ENCODE data around the gene OOSP1. TPM values are rescaled to one million over a fixed set of nuclear protein-coding genes. Genes with fewer than 3 reads are reported as not detected.

OOSP1 gene
- total RNA-seq, 1 experiment from 2014 or later, result not detected

GRCh38 chr11:59968395-59968783 is 30.2 kb downstream of the OOSP1 start:
- intact Hi-C loops (cut with micrococcal nuclease; ENCODE audit: unreplicated experiment) (no loop called here), in situ Hi-C loops (cut with HindIII; ENCODE audit: low pct_unique_long_range_greater_than_20kb, low sequenced_read_pairs) (no loop called here)
- no peak for TF ChIP-seq SIN3A (IDR thresholded peaks at IDR 0.05; ENCODE audit: borderline replicate concordance, insufficient read depth, low read depth, low read length)
- TF ChIP-seq CTCF (IDR thresholded peaks at IDR 0.05), result no peak
- no peak for TF ChIP-seq REST (IDR thresholded peaks at IDR 0.05; ENCODE audit: insufficient read depth in 1 of 2, low read depth in 2 of 2, low read length in 1 of 2)
- TF ChIP-seq POLR2AphosphoS5 (IDR thresholded peaks at IDR 0.05; ENCODE audit: low read depth, low read length), result no peak
- no peak for TF ChIP-seq TCF7L2 (IDR thresholded peaks at IDR 0.05; ENCODE audit: low read depth, low read length)
- no peaks in the 10 kb centered on the region for H3K4me1 ChIP-seq (ENCODE audit: control insufficient read depth, insufficient read depth, low read length)
- ChIA-PET CTCF (no interaction called here), POLR2A (no interaction called here)
- ATAC-seq (no peak), DNase-seq (ENCODE audit: low read depth, low spot score) (no peak)
- H3K36me3 ChIP-seq (ENCODE audit: control insufficient read depth, insufficient read depth, low read length), result no peaks in the 10 kb centered on the region
- H3K27me3 ChIP-seq (ENCODE audit: control insufficient read depth, insufficient read depth, low read length), result no peaks in the 10 kb centered on the region
- BruUV-seq (replicated peaks), result no TSS peak
- H3K9me3 ChIP-seq (ENCODE audit: control insufficient read depth, insufficient read depth, low read depth, low read length), result no peaks in the 10 kb centered on the region
- H3K27ac ChIP-seq (ENCODE audit: low read length), result no peak overlapping the region
- no peak overlapping the region for H3K4me3 ChIP-seq (ENCODE audit: low read depth in 2 of 2, low read length in 2 of 2)

DNA sequence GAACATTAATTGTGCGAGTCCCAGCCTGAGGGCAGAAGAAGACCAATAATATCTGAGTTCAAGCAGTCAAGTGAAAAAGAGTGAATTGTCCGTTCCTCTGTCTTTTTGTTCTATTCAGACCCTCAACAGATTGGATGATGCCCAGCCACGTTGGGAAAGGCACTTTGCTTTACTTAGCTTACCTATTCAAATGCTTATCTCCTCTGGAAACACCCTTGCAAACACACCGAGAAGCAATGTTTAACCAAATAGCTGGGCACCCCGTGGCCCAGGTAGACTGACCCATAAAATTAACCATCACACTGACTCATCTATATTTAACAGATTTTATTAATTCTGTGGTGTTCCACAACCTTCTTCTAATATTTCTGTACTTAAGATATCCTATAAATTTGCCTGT is 34.9 kb downstream of the OOSP1 start:
- Histone ChIP-seq H3K27ac (ENCODE audit: low read length) (no peak overlapping the region), H3K4me3 (ENCODE audit: low read depth in 2 of 2, low read length in 2 of 2) (no peak overlapping the region), H3K27me3 (ENCODE audit: control insufficient read depth, insufficient read depth, low read length) (no peaks in the 10 kb centered on the region), H3K4me1 (ENCODE audit: control insufficient read depth, insufficient read depth, low read length) (no peaks in the 10 kb centered on the region), H3K36me3 (ENCODE audit: control insufficient read depth, insufficient read depth, low read length) (no peaks in the 10 kb centered on the region), H3K9me3 (ENCODE audit: control insufficient read depth, insufficient read depth, low read depth, low read length) (no peaks in the 10 kb centered on the region)
- ATAC-seq, result no peak
- no TSS peak for BruUV-seq (replicated peaks)
- intact Hi-C loops (cut with micrococcal nuclease; ENCODE audit: unreplicated experiment), result no loop called here
- ChIA-PET POLR2A (no interaction called here), CTCF (no interaction called here)
- DNase-seq (ENCODE audit: low read depth, low spot score), result no peak
- no peak for TF ChIP-seq CTCF (IDR thresholded peaks at IDR 0.05)
- TF ChIP-seq POLR2AphosphoS5 (IDR thresholded peaks at IDR 0.05; ENCODE audit: low read depth, low read length), result no peak
- no peak for TF ChIP-seq REST (IDR thresholded peaks at IDR 0.05; ENCODE audit: insufficient read depth in 1 of 2, low read depth in 2 of 2, low read length in 1 of 2)
- no peak for TF ChIP-seq TCF7L2 (IDR thresholded peaks at IDR 0.05; ENCODE audit: low read depth, low read length)
- TF ChIP-seq SIN3A (IDR thresholded peaks at IDR 0.05; ENCODE audit: borderline replicate concordance, insufficient read depth, low read depth, low read length), result no peak
- in situ Hi-C loops (cut with HindIII; ENCODE audit: low pct_unique_long_range_greater_than_20kb, low sequenced_read_pairs), result no loop called here
